IMR-90 (cell line): ENCODE results near the gene CPED1. TPM values are rescaled to one million over a fixed set of nuclear protein-coding genes. Genes with fewer than 3 reads are reported as not detected.

Experiments used
- BHLHE40 ChIP-seq: fragments of 150-350 bp; IDR thresholded peaks from 2 replicates; pipeline ENCODE4 v1.6.1; 2016; ENCODE audit warnings: mild to moderate bottlenecking, low read depth, low read length
- FOS ChIP-seq: fragments of 150-350 bp; IDR thresholded peaks from 2 replicates; pipeline ENCODE4 v1.6.1; 2016; ENCODE audit warnings: low read depth, low read length
- RAD21 ChIP-seq: IDR thresholded peaks from 2 replicates; pipeline ENCODE4 v1.6.1; 2012; ENCODE audit warnings: low read length, improper control_type of control experiment
- RFX5 ChIP-seq: IDR thresholded peaks from 2 replicates; pipeline ENCODE4 v1.8.0; 2012; ENCODE audit warnings: low read depth, mild to moderate bottlenecking, low read length, moderate library complexity
- polyA plus RNA-seq, 3 experiments: library from polyadenylated mRNA; depleted of rRNA; stranded (reverse); fragments of >200 nt; gene quantifications; 2 replicates each; pipeline ENCODE4 v1.2.3, GENCODE V29; 2012; ENCODE audit warnings: low replicate concordance in 1 of 3
- total RNA-seq: library from RNA; depleted of rRNA; stranded (reverse); fragments of >200 nt; gene quantifications from 2 replicates; pipeline ENCODE4 v1.2.3, GENCODE V29; 2012

The CPED1 gene
- total and polyA plus RNA-seq, 2 of the 4 experiments (the other 2 are of a cell fraction), result 31.2 to 96.8 TPM

DNA sequence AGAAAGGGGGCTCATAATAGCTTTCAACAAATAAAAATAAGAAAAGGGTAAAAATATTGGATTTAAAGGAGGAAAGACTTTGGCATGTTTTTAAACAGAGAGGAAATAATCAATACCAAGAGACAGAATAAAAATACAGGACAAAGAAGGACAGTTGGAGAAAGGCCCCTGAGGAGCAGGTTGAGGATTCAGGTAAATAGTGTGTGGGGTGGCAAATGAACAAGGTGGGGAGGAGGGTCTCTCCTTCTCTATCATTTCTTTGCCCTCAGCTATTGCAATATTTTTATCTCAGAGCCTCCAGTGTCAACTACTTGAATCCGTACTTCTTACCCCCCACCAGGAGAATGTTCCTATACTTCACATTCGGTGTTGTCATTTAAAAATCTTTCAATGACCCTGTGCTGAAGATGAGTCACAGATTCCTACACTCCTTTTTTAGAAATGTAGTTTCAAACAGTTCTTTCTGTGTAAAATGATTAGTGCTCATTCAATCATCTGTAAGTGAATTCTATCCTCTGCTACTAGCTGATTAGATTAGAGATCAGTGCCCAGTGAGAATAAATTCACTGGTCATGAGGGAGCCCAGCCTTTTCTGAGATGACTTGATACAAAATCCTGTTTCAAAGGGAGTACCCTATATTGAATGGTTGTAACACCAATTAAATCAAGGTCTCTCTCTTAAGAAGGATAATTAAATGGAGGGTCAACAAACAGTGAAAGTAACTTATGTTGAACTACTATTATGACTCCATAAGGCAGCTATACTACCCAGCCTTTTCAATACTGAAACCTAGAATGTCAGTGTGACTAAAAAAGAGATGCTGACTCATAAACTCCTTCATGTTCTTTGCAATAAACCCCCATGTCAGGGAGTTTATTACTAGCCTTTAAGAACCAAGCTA, 289.9 kb downstream of the CPED1 start (continued):
- TF ChIP-seq BHLHE40, result no peak
- TF ChIP-seq FOS, result 0 out of 2 replicates have a peak, but pooled peaks have one; percentile 6
- TF ChIP-seq RAD21, result no peak
- TF ChIP-seq RFX5, result no peak
